Right ventricle myocardium superior (tissue), 1 donor: ENCODE measurements around the gene XPO4. TPM values are rescaled to one million over a fixed set of nuclear protein-coding genes. Genes with fewer than 3 reads are reported as not detected.

ENCODE experiments used
- ATAC-seq: fragments of 200-7000 bp; cut with Tn5 transposase; one replicate; pipeline ENCODE4 v1.9.1; 2020; ENCODE audit warnings: mild to moderate bottlenecking; ENCODE audit not compliant: poor library complexity
- DNase-seq: peaks from one replicate; pipeline ENCODE4 v3.0.0-alpha.2; 2020
- intact Hi-C: fragments of 100-400 bp; cut with DNase I; formaldehyde crosslinking; loops from one replicate; pipeline ENCODE4 v1.11.2; 2022
- total RNA-seq: library from RNA; stranded (reverse); fragmentation: NEBNext Ultra II Directional; extraction: Animal tissue kit (Norgen Biotek cat#: 25700); gene quantifications from one replicate; pipeline ENCODE4 v1.2.1, GENCODE V29; 2021
- donor health status: DM: no; HTN: yes; CAD: no; lungs with severe emphysema.

Gene XPO4
- total RNA-seq, 1 donor from 2014 or later = 28.3 TPM

DNA sequence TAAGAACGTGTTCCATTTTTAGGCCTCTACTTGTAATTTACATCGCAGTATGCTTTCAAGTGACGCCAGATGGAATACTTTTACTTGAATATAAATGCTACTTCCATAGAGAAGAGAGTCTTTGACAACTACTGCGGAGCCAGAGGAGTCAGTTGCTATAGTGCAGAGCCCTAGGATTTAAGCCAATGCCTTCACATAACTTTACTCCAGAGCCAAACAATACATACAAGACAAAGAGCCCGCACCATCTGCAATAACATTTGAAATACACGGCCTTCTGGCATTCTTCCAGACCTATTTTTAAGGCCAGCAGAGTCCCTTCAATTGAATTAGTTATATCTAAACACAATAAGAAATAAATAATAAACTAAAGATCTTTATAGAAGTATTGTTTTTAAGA, 59.4 kb downstream of the XPO4 start:
- ATAC-seq (peak; percentile 87), DNase-seq (no peak)
- intact Hi-C loops = no loop called here

DNA sequence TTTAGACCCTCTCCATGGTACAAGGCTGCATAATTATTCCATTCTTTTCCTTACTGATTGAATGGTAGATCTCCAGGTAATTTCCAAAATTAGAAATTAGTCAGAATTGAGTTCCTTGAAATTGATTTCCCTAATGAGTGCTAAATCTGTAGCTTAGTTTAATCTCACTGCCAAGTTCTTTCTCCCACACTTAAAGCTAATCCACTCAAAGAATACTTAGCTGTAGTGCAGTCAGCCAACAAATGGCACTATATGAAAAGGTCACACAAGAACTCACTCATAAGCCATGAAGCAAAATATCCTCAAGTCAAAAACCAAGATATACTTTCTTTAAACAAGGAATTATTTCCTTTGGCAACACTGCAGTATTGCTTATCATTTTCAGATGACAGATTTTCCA, 62.0 kb downstream of the XPO4 start:
- ATAC-seq (peak; percentile 63), DNase-seq (no peak)
- intact Hi-C loops = no loop called here

GRCh38 chr13:20833900-20834679, 68.5 kb downstream of the XPO4 start:
- ATAC-seq (no peak), DNase-seq (no peak)
- intact Hi-C loops = no loop called here

DNA sequence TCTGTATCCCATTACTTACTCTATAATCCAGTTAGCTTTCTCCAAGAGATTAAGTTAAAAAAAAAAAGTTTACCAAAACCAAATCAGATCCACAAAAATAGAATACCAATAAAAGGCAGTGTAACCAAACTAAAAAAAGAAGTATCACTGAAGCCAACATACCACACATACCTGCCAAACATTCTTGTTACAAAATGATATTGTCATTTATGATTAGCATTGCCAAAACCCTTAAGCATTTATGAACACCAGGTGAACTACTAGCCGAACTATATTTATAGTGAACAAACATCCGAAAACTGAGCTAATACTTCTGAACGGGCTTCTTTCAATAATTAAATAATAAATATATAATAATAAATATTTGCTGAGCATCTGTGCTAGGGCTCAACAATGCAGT, 69.7 kb downstream of the XPO4 start:
- DNase-seq (no peak), ATAC-seq (peak; percentile 67)
- intact Hi-C loops = no loop called here

- intact Hi-C loops = no loop called here
- ATAC-seq (peak; percentile 19), DNase-seq (no peak)
These were observed 70.6 kb downstream of the XPO4 start for GRCh38 chr13:20831933-20832332.

GRCh38 chr13:20831254-20831653, 71.3 kb downstream of the XPO4 start:
- intact Hi-C loops = no loop called here
- DNase-seq = no peak

GRCh38 chr13:20828539-20829364, 73.8 kb downstream of the XPO4 start:
- no peak for DNase-seq
- intact Hi-C loops = loop anchor here (5.0 kb wide), 1 partner anchor 116 kb away; no protein-coding TSS in a partner anchor
- peak; percentile 57 for ATAC-seq

More at GRCh38 chr13:20831254-20831653, 71.3 kb downstream of the XPO4 start:
- no peak for ATAC-seq

GRCh38 chr13:20826843-20827560, 75.5 kb downstream of the XPO4 start:
- intact Hi-C loops = loop anchor here (5.0 kb wide), 1 partner anchor 115 kb away; no protein-coding TSS in a partner anchor
- DNase-seq (no peak), ATAC-seq (peak; percentile 18)

DNA sequence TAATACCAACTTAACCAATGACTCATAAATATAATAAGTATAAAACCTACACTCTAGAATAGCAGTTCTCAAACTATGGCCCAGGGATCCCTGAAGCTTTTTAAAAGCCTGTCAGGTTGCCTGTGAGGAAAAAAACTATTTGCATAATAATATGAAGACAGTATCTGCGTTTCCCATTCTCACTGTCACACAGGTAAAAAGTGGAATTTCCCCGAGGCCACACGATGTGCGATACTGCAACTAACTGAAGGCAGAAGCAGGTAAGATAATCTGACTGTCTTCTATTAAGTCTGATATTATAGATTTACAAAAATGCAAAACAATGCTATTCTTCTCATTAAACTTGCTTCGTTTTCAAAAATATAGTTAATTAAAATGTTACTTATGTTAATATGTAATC, 76.2 kb downstream of the XPO4 start:
- DNase-seq (no peak), ATAC-seq (no peak)
- intact Hi-C loops = loop anchor here (5.0 kb wide), 1 partner anchor 114 kb away; no protein-coding TSS in a partner anchor

GRCh38 chr13:20825477-20825875, 77.1 kb downstream of the XPO4 start:
- ATAC-seq = peak; percentile 42
- no peak for DNase-seq
- intact Hi-C loops = loop anchor here (5.0 kb wide), 1 partner anchor 113 kb away; no protein-coding TSS in a partner anchor

- no peak for DNase-seq
- intact Hi-C loops = loop anchor here (5.0 kb wide), 1 partner anchor 113 kb away; no protein-coding TSS in a partner anchor
- peak; percentile 56 for ATAC-seq
These were observed 77.6 kb downstream of the XPO4 start for GRCh38 chr13:20824762-20825476.

DNA sequence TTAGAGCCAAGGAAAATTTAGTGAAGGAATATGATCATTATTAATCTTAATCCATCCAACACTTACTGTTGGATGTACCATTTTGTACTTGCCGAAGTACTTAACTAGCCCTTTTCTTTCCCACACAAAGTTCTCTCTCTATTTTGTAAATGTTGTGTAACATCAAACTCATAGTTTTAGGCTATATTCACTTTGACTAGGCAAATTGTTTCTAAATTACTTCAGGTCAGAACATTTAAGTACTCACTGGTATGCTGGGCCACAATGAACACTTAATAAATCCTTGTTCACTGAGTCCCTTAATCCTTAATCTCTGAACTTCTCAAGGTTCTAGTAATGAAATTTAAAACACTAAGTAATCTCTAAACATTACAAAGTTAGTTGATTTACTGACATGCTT, 79.5 kb downstream of the XPO4 start:
- ATAC-seq = no peak
- DNase-seq = no peak
- intact Hi-C loops = no loop called here

GRCh38 chr13:20822406-20822805, 80.1 kb downstream of the XPO4 start:
- peak; percentile 61 for ATAC-seq
- no peak for DNase-seq
- intact Hi-C loops = no loop called here

DNA sequence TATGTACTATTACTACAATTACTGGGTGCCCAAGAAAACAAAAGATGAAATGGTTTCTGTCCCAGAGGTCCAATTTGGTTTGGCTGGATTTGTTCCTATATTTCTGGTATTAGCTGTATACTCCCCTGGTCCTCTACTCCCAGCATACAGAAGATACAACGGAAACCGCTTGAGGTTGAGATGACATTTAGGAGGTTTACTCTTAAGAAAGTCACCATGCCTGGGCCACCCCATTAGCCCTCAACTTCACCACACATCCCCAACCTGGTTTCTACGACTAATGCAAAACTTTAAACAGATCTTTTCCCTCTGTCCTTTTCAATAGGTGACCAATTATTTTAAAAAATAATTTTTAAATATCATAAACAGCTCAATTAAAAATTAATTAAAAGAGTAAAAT, 82.8 kb downstream of the XPO4 start:
- intact Hi-C loops = no loop called here
- no peak for DNase-seq
- ATAC-seq = no peak

DNA sequence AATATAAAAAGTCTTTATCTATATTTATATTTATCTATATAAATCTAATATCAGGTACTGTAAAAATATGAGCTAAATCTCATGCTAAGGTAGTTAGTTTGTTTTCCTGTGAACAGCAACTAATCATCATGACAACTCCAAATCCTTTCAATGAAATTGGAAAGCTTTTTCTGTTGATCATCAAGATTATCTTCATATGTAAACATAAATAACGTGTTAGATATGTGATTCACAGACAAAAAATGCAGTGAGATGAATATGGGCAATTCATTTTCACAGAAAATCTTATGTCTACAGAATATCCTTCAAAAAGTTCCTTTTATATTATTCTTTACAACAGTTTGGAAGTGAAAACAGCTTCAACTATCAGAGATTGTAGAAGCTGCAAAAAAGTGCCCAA, 87.1 kb downstream of the XPO4 start:
- DNase-seq = no peak
- intact Hi-C loops = no loop called here
- ATAC-seq = no peak

DNA sequence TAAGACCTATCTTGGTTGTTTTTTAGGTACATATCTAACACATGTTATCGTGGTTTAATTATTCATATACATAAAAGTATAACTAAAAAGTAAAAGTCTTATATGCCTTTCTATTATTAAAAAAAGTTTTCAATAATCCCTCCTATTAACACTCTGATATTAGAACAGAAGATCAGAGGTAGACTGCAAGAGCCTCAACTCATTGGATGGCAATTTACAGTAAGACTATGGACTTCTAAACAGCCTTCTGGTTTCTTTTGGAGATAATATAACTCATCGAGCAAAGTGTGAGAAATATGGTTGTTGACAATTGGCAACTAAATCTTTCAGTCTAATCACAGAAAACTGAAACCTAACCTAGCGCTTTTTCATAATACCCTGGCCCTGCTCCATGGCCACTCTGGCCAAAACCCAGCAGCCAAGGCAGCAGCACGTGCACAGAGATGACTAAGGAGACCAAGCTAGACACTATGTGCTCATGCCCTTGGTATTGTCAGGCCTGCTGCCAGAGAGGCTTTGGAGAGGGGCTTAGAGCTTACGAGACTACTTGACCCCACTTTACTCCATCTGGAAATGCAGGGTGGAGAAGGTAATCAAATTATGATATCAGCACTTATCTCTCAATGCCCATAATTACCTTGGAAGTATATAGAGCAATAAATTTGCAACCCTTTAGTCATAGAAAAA, 88.2 kb downstream of the XPO4 start:
- intact Hi-C loops = no loop called here
- peak; percentile 89 for DNase-seq
- ATAC-seq = peak; percentile 95

- ATAC-seq (no peak), DNase-seq (no peak)
- intact Hi-C loops = no loop called here
These were observed 89.7 kb downstream of the XPO4 start for GRCh38 chr13:20812890-20813289.

DNA sequence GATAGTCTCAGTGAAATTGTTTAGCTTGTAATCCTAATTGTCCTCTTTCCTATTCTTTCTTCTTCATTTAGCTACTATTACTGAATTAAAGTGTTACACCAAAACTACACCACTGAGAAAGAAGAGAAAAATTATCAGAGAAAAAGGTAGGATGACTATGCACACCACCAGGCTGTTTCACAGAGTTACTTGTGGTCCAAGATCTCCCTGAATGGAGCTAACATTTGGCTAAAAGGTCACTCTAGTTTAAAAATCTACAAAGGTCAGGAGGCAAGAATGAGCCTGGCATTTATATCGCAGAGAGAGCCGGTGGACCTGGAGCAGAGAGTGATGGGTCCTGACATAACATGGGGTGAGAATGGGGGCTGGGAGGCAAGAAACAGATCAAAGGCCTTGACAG, 91.7 kb downstream of the XPO4 start:
- no peak for ATAC-seq
- no peak for DNase-seq
- intact Hi-C loops = no loop called here
